ENCODE measurements around the gene TET3. TPM values are rescaled to one million over a fixed set of nuclear protein-coding genes. Genes with fewer than 3 reads are reported as not detected.
"Not testable (repeated sequence)": the region's sequence is repeated elsewhere in the genome, so short reads cannot be mapped to it uniquely, and the experiment has no call there.

TET3 gene
- total RNA-seq, 1 donor from 2014 or later: 23.0 TPM

DNA sequence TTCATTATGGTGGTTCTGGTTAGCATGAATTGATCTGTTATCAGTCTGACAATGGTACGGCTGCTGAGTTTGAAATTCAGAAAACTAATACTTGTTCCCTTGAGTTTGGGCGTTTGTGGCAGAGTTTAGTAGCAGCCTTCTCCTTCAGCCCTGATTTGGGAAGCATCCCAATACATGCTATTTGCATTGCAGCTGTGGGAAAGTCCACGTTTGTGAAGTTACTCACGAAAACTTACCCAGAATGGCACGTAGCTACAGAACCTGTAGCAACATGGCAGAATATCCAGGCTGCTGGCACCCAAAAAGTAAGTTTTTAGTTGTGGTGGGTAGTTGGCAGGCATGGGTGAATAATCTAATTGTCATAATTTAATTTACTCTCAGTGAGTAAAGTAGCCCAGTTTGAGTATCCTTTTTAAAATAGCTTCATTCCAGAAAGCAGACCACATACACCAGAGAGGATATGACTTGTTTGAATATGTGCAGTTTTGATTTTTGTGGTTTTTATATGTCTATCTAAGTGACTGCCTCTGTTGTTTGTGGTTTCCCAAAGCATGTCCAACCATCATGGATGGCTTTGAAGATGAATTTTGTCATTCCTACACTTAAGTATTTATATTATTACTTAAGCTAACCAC, 45.9 kb upstream of the TET3 start:
- Mint-ChIP-seq H3K4me1 (ENCODE audit: unreplicated experiment) (no peaks in the 10 kb centered on the region), H3K9me3 (ENCODE audit: unreplicated experiment) (no peaks in the 10 kb centered on the region), H3K27me3 (ENCODE audit: unreplicated experiment) (peaks cover 2% of the 10 kb centered on the region), H3K36me3 (ENCODE audit: low read depth, unreplicated experiment) (no peaks in the 10 kb centered on the region), H3K4me3 (ENCODE audit: unreplicated experiment) (no peak overlapping the region), H3K27ac (ENCODE audit: unreplicated experiment) (no peak overlapping the region)
- TF ChIP-seq, protein P1, sequence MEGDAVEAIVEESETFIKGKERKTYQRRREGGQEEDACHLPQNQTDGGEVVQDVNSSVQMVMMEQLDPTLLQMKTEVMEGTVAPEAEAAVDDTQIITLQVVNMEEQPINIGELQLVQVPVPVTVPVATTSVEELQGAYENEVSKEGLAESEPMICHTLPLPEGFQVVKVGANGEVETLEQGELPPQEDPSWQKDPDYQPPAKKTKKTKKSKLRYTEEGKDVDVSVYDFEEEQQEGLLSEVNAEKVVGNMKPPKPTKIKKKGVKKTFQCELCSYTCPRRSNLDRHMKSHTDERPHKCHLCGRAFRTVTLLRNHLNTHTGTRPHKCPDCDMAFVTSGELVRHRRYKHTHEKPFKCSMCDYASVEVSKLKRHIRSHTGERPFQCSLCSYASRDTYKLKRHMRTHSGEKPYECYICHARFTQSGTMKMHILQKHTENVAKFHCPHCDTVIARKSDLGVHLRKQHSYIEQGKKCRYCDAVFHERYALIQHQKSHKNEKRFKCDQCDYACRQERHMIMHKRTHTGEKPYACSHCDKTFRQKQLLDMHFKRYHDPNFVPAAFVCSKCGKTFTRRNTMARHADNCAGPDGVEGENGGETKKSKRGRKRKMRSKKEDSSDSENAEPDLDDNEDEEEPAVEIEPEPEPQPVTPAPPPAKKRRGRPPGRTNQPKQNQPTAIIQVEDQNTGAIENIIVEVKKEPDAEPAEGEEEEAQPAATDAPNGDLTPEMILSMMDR (IDR thresholded peaks at IDR 0.05; ENCODE audit: unreplicated experiment): no peak
- DNase-seq (ENCODE audit: low spot score): no peak

DNA sequence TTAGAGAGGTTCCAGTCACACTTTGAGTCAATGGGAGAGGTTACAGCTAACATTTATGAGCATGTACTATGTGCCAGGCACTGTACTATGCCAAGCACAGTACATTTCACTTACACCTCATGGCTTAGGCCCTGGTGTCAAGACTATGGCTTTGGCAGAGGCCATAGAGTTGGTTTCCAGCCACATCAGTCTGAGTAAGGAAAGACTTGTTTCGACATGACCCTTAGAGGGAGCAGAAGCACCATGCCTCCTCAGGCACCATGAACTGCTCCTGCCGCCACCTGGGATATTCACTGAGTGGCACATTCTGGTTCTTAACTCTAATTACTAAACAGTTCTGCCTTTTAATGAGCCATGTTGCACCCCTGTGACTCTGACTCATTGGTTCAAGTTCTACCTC, 45.3 kb upstream of the TET3 start:
- peaks cover 2% of the 10 kb centered on the region for H3K27me3 Mint-ChIP-seq (ENCODE audit: unreplicated experiment)
- peaks cover 3% of the 10 kb centered on the region for H3K36me3 Mint-ChIP-seq (ENCODE audit: low read depth, unreplicated experiment)
- DNase-seq (ENCODE audit: low spot score): no peak
- H3K4me1 Mint-ChIP-seq (ENCODE audit: unreplicated experiment): no peaks in the 10 kb centered on the region
- TF ChIP-seq, protein P1 (IDR thresholded peaks at IDR 0.05; ENCODE audit: unreplicated experiment): no peak
- H3K9me3 Mint-ChIP-seq (ENCODE audit: unreplicated experiment): no peaks in the 10 kb centered on the region
- H3K27ac Mint-ChIP-seq (ENCODE audit: unreplicated experiment): peak overlapping the region; percentile 16
- H3K4me3 Mint-ChIP-seq (ENCODE audit: unreplicated experiment): no peak overlapping the region

DNA sequence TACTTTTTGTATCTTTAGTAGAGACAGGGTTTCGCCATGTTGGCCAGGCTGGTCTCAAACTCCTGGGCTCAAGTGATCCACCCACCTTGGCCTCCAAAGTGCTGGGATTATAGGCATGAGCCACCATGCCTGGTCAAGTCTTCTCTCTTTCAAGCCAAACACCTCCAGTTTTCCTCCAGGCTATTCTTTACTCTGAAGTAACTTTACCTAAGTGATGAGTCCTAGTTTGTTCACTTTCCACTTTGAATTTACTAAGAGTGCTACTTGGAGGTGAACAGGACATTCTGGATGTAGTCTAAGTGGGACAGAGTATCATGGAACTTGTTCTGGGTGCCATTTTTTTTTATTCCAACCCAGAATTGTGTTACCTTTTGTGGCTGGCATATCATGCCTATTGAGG, 44.6 kb upstream of the TET3 start:
- H3K9me3 Mint-ChIP-seq (ENCODE audit: unreplicated experiment); H3K4me1 Mint-ChIP-seq (ENCODE audit: unreplicated experiment); H3K27ac Mint-ChIP-seq (ENCODE audit: unreplicated experiment); H3K27me3 Mint-ChIP-seq (ENCODE audit: unreplicated experiment); DNase-seq (ENCODE audit: low spot score); H3K4me3 Mint-ChIP-seq (ENCODE audit: unreplicated experiment); H3K36me3 Mint-ChIP-seq (ENCODE audit: low read depth, unreplicated experiment): not testable (repeated sequence)

DNA sequence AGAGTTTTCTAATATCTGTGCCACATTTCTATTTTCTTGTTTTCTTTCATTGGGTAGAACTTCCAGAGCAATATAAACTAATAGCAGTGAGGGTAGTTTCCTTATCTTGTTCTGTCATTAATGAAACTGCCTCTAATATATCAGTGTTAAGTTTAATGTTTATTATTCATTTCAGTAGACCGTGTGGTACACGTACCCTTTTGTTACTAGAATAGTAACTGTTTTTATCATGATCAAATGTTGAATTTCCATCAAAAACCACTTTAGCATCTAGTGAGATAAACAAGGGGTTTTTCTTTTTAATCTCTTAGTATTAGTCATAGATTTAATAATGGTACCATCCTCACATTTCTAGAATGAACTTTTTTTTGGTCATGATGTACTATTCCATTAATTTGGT, 42.0 kb upstream of the TET3 start:
- Mint-ChIP-seq H3K27me3 (ENCODE audit: unreplicated experiment) (no peaks in the 10 kb centered on the region), H3K4me1 (ENCODE audit: unreplicated experiment) (no peaks in the 10 kb centered on the region), H3K9me3 (ENCODE audit: unreplicated experiment) (no peaks in the 10 kb centered on the region), H3K36me3 (ENCODE audit: low read depth, unreplicated experiment) (peaks cover 10% of the 10 kb centered on the region), H3K27ac (ENCODE audit: unreplicated experiment) (no peak overlapping the region), H3K4me3 (ENCODE audit: unreplicated experiment) (no peak overlapping the region)
- no peak for DNase-seq (ENCODE audit: low spot score)
- TF ChIP-seq, protein P1 (IDR thresholded peaks at IDR 0.05; ENCODE audit: unreplicated experiment): no peak

DNA sequence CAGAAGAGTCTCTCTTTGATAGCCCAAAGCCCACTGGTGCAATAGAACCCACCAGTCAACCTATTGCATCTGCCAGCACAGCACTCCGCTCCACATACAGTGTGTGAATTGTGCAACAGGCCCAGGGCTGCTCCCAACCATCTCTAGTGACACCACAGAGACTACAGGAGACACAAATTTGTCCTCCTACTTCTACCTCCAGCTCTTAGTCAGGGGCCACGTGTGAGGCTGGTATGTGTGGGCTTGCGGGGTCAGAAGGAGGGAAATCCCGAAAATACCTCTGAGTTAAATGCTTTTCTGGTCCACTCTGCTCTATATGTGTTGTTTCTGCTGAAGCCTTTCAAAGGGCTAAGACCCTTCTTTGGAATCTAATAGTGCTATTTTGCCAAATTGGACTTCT, 40.0 kb upstream of the TET3 start:
- TF ChIP-seq, protein P1 (IDR thresholded peaks at IDR 0.05; ENCODE audit: unreplicated experiment): no peak
- no peaks in the 10 kb centered on the region for H3K27me3 Mint-ChIP-seq (ENCODE audit: unreplicated experiment)
- no peak for DNase-seq (ENCODE audit: low spot score)
- no peak overlapping the region for H3K27ac Mint-ChIP-seq (ENCODE audit: unreplicated experiment)
- H3K9me3 Mint-ChIP-seq (ENCODE audit: unreplicated experiment): no peaks in the 10 kb centered on the region
- H3K36me3 Mint-ChIP-seq (ENCODE audit: low read depth, unreplicated experiment): peaks cover 18% of the 10 kb centered on the region
- H3K4me1 Mint-ChIP-seq (ENCODE audit: unreplicated experiment): no peaks in the 10 kb centered on the region
- H3K4me3 Mint-ChIP-seq (ENCODE audit: unreplicated experiment): no peak overlapping the region

Measured in endothelial cell (in vitro differentiated cells).